DLD1 (cell line): ENCODE results near the gene NDUFS3.

Experiments used
- in situ Hi-C: cut with HindIII; loops from 2 replicates; pipeline ENCODE4 v1.10.0; 2017; ENCODE audit warnings: low sequenced_read_pairs

Gene NDUFS3

DNA sequence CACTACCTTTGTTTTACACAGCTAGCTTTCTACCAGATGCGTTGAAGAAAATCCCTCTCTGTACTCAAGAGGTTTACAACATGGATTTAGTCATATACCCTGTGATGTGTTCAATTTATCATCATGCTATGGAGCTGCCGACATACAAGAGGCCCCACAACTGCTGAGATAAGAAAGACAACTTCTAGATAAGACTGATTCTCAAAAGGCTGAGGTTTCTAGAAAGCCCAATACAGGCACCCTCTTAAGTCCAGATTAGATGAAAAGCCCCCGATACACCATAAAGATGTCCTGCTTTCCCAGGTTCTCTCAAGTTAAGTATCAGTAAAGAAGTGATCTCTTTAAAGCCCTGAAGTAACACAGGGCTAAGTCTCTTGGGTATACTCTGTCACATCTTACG is 49.2 kb downstream of the NDUFS3 start:
- in situ Hi-C loops = no loop called here

DNA sequence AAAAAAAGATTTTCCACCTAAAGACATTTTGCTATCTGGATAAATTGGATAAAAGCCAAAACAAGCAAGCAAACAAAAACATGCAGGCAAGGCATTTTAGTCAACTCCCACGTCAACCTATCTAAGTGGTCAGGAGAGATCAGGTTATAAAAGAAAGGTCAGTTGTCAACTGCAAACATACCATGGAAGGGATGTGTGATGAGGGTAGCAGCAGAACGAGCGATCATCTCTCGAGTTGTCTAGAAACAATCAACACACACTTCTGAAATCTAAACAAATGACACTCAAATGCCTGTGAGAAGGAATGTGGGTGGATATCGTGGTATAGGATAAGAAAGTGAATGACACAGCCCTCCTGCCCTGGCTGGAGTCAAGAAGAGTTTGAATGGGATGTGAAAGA is 52.6 kb downstream of the NDUFS3 start:
- in situ Hi-C loops = no loop called here
